ENCODE measurements around the gene ZBTB1. TPM values are rescaled to one million over a fixed set of nuclear protein-coding genes. Genes with fewer than 3 reads are reported as not detected.

The ZBTB1 gene
- total RNA-seq, 6 experiments from 2014 or later, result 10.6 to 16.8 (median 14.9) TPM

GRCh38 chr14:64501411-64502171 lies 3.0 kb upstream of the ZBTB1 start:
- WGBS (ENCODE audit: insufficient coverage, low coverage, low lambda C conversion rate, missing lambda C conversion rate), result 21% methylated on average over 5 of the region's 8 CpGs
- no peaks in the 10 kb centered on the region for H3K27me3 ChIP-seq
- intact Hi-C loops (cut with DNase I), result no loop called here
- no peaks in the 10 kb centered on the region for H3K36me3 ChIP-seq
- TF ChIP-seq CTCF (IDR thresholded peaks at IDR 0.05) (peak in 3 of 4 donors; percentile 11 to 24 (median 15)), POLR2A (IDR thresholded peaks at IDR 0.05) (peak; percentile 63)
- peaks cover 0 to 44% (median 13%) of the 10 kb centered on the region in 4 donors for H3K4me1 ChIP-seq
- DNase-seq (peak; percentile 61 to 80 (median 73)), ATAC-seq (peak; percentile 32 to 61 (median 42))
- H3K4me3 ChIP-seq, result peak overlapping the region in 2 of 3 donors; percentile 3 to 12
- H3K27ac ChIP-seq, result peak overlapping the region; percentile 98 to 100 (median 98)
- no peaks in the 10 kb centered on the region for H3K9me3 ChIP-seq

GRCh38 chr14:64502456-64502855 lies 2.1 kb upstream of the ZBTB1 start:
- intact Hi-C loops (cut with DNase I), result no loop called here
- H3K36me3 ChIP-seq, result no peaks in the 10 kb centered on the region
- WGBS (ENCODE audit: insufficient coverage, low coverage, low lambda C conversion rate, missing lambda C conversion rate), result 54% methylated on average over 5 of the region's 6 CpGs
- no peaks in the 10 kb centered on the region for H3K9me3 ChIP-seq
- H3K4me1 ChIP-seq, result peaks cover 0 to 49% (median 14%) of the 10 kb centered on the region in 4 donors
- H3K4me3 ChIP-seq, result peak overlapping the region; percentile 84 to 88 (median 84)
- DNase-seq (no peak), ATAC-seq (no peak)
- no peaks in the 10 kb centered on the region for H3K27me3 ChIP-seq
- H3K27ac ChIP-seq, result peak overlapping the region; percentile 98 to 100 (median 98)
- TF ChIP-seq POLR2A (IDR thresholded peaks at IDR 0.05) (no peak), CTCF (IDR thresholded peaks at IDR 0.05) (no peak)

- ATAC-seq (peak; percentile 0 to 2 (median 0)), DNase-seq (peak in 1 of 3 donors; percentile 51)
- intact Hi-C loops (cut with DNase I), result no loop called here
- WGBS (ENCODE audit: insufficient coverage, low coverage, low lambda C conversion rate, missing lambda C conversion rate), result 2% methylated on average over 13 of the region's 29 CpGs
- Histone ChIP-seq H3K4me3 (peak overlapping the region; percentile 84 to 88 (median 84)), H3K9me3 (no peaks in the 10 kb centered on the region), H3K27me3 (no peaks in the 10 kb centered on the region), H3K4me1 (peaks cover 0 to 49% (median 14%) of the 10 kb centered on the region in 4 donors), H3K36me3 (no peaks in the 10 kb centered on the region), H3K27ac (peak overlapping the region; percentile 98 to 100 (median 98))
- TF ChIP-seq POLR2A (IDR thresholded peaks at IDR 0.05), result no peak
- TF ChIP-seq CTCF (IDR thresholded peaks at IDR 0.05), result no peak
Measured at GRCh38 chr14:64502887-64503433, 1.6 kb upstream of the ZBTB1 start.

- intact Hi-C loops (cut with DNase I), result no loop called here
- Histone ChIP-seq H3K27me3 (no peaks in the 10 kb centered on the region), H3K4me1 (peaks cover 0 to 49% (median 14%) of the 10 kb centered on the region in 4 donors), H3K27ac (peak within 1 kb of the TSS; percentile 98 to 100 (median 98)), H3K36me3 (no peaks in the 10 kb centered on the region), H3K4me3 (peak within 1 kb of the TSS; percentile 84 to 88 (median 84)), H3K9me3 (no peaks in the 10 kb centered on the region)
- DNase-seq, result peak; percentile 90 to 92 (median 91)
- 0% methylated on average over 27 of the region's 87 CpGs for WGBS (ENCODE audit: insufficient coverage, low coverage, low lambda C conversion rate, missing lambda C conversion rate)
- TF ChIP-seq CTCF (IDR thresholded peaks at IDR 0.05), result no peak
- peak; percentile 94 for TF ChIP-seq POLR2A (IDR thresholded peaks at IDR 0.05)
- peak; percentile 61 to 82 (median 76) for ATAC-seq
Measured at GRCh38 chr14:64503434-64504309, 898 bp upstream of the ZBTB1 start, which contains the start of gene ZBTB25. TSS of gene ZBTB25 (minus strand) at chr14:64503838. CDS start at chr14:64490533, 13,305 bp downstream.
